Naive thymus-derived CD8-positive, alpha-beta T cell (primary cell): Measurements from ENCODE around the gene RXRB. TPM values are rescaled to one million over a fixed set of nuclear protein-coding genes. Genes with fewer than 3 reads are reported as not detected.

Source experiments
- ATAC-seq, 2 donors: fragments of 150-1000 bp; cut with Tn5 transposase in 1 of 2; sonication (Bioruptor Pico), chemical (Tn5 transposase) in 1 of 2; 1 replicate in 1 of 2; 2 replicates in 1 of 2; pipeline ENCODE4 v1.10.0; 2021; ENCODE audit warnings: mild to moderate bottlenecking in 2 of 2, moderate library complexity in 2 of 2
- POLR2A ChIA-PET: fragments of 350-600 bp; sonication (Branson Sonifier 250); formaldehyde crosslinking; loops from one replicate; lab custom pipeline; 2021; ENCODE audit warnings: antibody characterized with exemption; lab: Charles Lee
- DNase-seq, 10 donors: peaks; one replicate each; pipeline versions ENCODE4 v3.0.0 to v3.0.0-alpha.2; 2020 to 2022
- H3K27ac Mint-ChIP-seq, 10 donors: one replicate each; pipeline ENCODE4 v1.8.0; 2020 to 2022; ENCODE audit warnings: mild to moderate bottlenecking in 10 of 10, mixed read lengths in 10 of 10, moderate library complexity in 4 of 10, inconsistent platforms in 1 of 10
- H3K27me3 Mint-ChIP-seq, 5 donors: one replicate each; pipeline ENCODE4 v1.8.0; 2021 to 2022; ENCODE audit warnings: mixed read lengths in 5 of 5
- H3K36me3 Mint-ChIP-seq, 3 donors: one replicate each; pipeline ENCODE4 v1.8.0; 2020 to 2022; ENCODE audit warnings: mixed read lengths in 3 of 3, mild to moderate bottlenecking in 2 of 3, inconsistent platforms in 1 of 3
- H3K4me1 Mint-ChIP-seq, 4 donors: one replicate each; pipeline ENCODE4 v1.8.0; 2021 to 2022; ENCODE audit warnings: mixed read lengths in 4 of 4
- H3K4me3 Mint-ChIP-seq, 10 donors: one replicate each; pipeline ENCODE4 v1.8.0; 2020 to 2022; ENCODE audit warnings: mild to moderate bottlenecking in 10 of 10, mixed read lengths in 10 of 10, moderate library complexity in 6 of 10, inconsistent platforms in 1 of 10
- H3K9me3 Mint-ChIP-seq, 9 donors: one replicate each; pipeline ENCODE4 v1.8.0; 2020 to 2022; ENCODE audit warnings: mixed read lengths in 9 of 9, mild to moderate bottlenecking in 3 of 9, inconsistent platforms in 1 of 9, moderate library complexity in 1 of 9
- polyA plus RNA-seq, 3 donors: library from polyadenylated mRNA; unstranded; fragments of 300-500 nt; fragmentation: Illumina TruSeq; gene quantifications; one replicate each; pipeline ENCODE4 v1.2.3, GENCODE V29; 2021
- total RNA-seq, 8 experiments: library from RNA in 2 of 8; stranded (reverse) in 2 of 8; gene quantifications; one replicate each; pipeline ENCODE4 v1.2.3 and lab custom pipeline; 2021 to 2026

The RXRB gene
- total and polyA plus RNA-seq, 5 experiments from 2014 or later = 6.6 to 127 (median 10.9) TPM

- DNase-seq (peak in 1 of 10 donors; percentile 28), ATAC-seq (no peak)
- no peak overlapping the region for H3K27ac Mint-ChIP-seq
- H3K9me3 Mint-ChIP-seq = no peaks in the 10 kb centered on the region
- POLR2A ChIA-PET = interaction anchor here (1.6 kb wide), 1 partner anchor 10 kb away, joined by 4 read pairs; no protein-coding TSS in a partner anchor
- no peaks in the 10 kb centered on the region for H3K36me3 Mint-ChIP-seq
- peaks cover 0 to 8% (median 0%) of the 10 kb centered on the region in 5 donors for H3K27me3 Mint-ChIP-seq
- no peak overlapping the region for H3K4me3 Mint-ChIP-seq
- H3K4me1 Mint-ChIP-seq = no peaks in the 10 kb centered on the region
These were observed 28.4 kb downstream of the RXRB start for GRCh38 chr6:33171880-33172687.

GRCh38 chr6:33171016-33171879 is 29.2 kb downstream of the RXRB start:
- Mint-ChIP-seq H3K27me3 (peaks cover 0 to 8% (median 0%) of the 10 kb centered on the region in 5 donors), H3K4me1 (no peaks in the 10 kb centered on the region), H3K9me3 (no peaks in the 10 kb centered on the region), H3K27ac (no peak overlapping the region), H3K4me3 (no peak overlapping the region), H3K36me3 (no peaks in the 10 kb centered on the region)
- POLR2A ChIA-PET = no interaction called here
- peak in 1 of 10 donors; percentile 51 for DNase-seq
- ATAC-seq = no peak

GRCh38 chr6:33170176-33171015 is 30.1 kb downstream of the RXRB start:
- Mint-ChIP-seq H3K36me3 (no peaks in the 10 kb centered on the region), H3K4me1 (no peaks in the 10 kb centered on the region), H3K9me3 (no peaks in the 10 kb centered on the region), H3K4me3 (no peak overlapping the region), H3K27me3 (peaks cover 0 to 5% (median 0%) of the 10 kb centered on the region in 5 donors), H3K27ac (peak overlapping the region in 2 of 10 donors; percentile 43 to 52)
- ATAC-seq (no peak), DNase-seq (peak in 1 of 10 donors; percentile 49)
- POLR2A ChIA-PET = no interaction called here

GRCh38 chr6:33169291-33170175 is 30.9 kb downstream of the RXRB start:
- H3K27me3 Mint-ChIP-seq = peaks cover 0 to 3% (median 0%) of the 10 kb centered on the region in 5 donors
- DNase-seq (no peak), ATAC-seq (no peak)
- H3K27ac Mint-ChIP-seq = peak overlapping the region in 3 of 10 donors; percentile 35 to 50 (median 43)
- H3K36me3 Mint-ChIP-seq = no peaks in the 10 kb centered on the region
- H3K4me3 Mint-ChIP-seq = no peak overlapping the region
- POLR2A ChIA-PET = interaction anchor here (0.7 kb wide), 1 partner anchor 49 kb away, joined by 3 read pairs; no protein-coding TSS in a partner anchor
- no peaks in the 10 kb centered on the region for H3K9me3 Mint-ChIP-seq
- no peaks in the 10 kb centered on the region for H3K4me1 Mint-ChIP-seq

GRCh38 chr6:33168639-33169038 is 31.8 kb downstream of the RXRB start:
- H3K9me3 Mint-ChIP-seq = no peaks in the 10 kb centered on the region
- H3K27ac Mint-ChIP-seq = peak overlapping the region in 1 of 10 donors; percentile 39
- DNase-seq (no peak), ATAC-seq (no peak)
- POLR2A ChIA-PET = no interaction called here
- peaks cover 0 to 3% (median 0%) of the 10 kb centered on the region in 5 donors for H3K27me3 Mint-ChIP-seq
- H3K36me3 Mint-ChIP-seq = no peaks in the 10 kb centered on the region
- no peak overlapping the region for H3K4me3 Mint-ChIP-seq
- H3K4me1 Mint-ChIP-seq = no peaks in the 10 kb centered on the region

GRCh38 chr6:33168284-33168601 is 32.2 kb downstream of the RXRB start:
- Mint-ChIP-seq H3K27ac (no peak overlapping the region), H3K27me3 (peaks cover 0 to 3% (median 0%) of the 10 kb centered on the region in 5 donors), H3K4me1 (no peaks in the 10 kb centered on the region), H3K36me3 (no peaks in the 10 kb centered on the region), H3K9me3 (no peaks in the 10 kb centered on the region), H3K4me3 (no peak overlapping the region)
- DNase-seq (no peak), ATAC-seq (no peak)
- POLR2A ChIA-PET = no interaction called here

- Mint-ChIP-seq H3K27ac (no peak overlapping the region), H3K4me1 (no peaks in the 10 kb centered on the region), H3K36me3 (no peaks in the 10 kb centered on the region), H3K4me3 (no peak overlapping the region), H3K27me3 (peaks cover 0 to 3% (median 0%) of the 10 kb centered on the region in 5 donors), H3K9me3 (no peaks in the 10 kb centered on the region)
- ATAC-seq (no peak), DNase-seq (no peak)
- POLR2A ChIA-PET = no interaction called here
These were observed 32.8 kb downstream of the RXRB start for GRCh38 chr6:33167374-33168283.

- H3K27me3 Mint-ChIP-seq = peaks cover 0 to 3% (median 0%) of the 10 kb centered on the region in 5 donors
- no peak for DNase-seq
- no peak overlapping the region for H3K4me3 Mint-ChIP-seq
- ATAC-seq = no peak
- no peaks in the 10 kb centered on the region for H3K36me3 Mint-ChIP-seq
- H3K9me3 Mint-ChIP-seq = no peaks in the 10 kb centered on the region
- H3K27ac Mint-ChIP-seq = no peak overlapping the region
- POLR2A ChIA-PET = no interaction called here
- H3K4me1 Mint-ChIP-seq = peaks cover 0 to 7% (median 4%) of the 10 kb centered on the region in 4 donors
These were observed 33.7 kb downstream of the RXRB start for GRCh38 chr6:33166811-33167210.

- POLR2A ChIA-PET = no interaction called here
- no peak overlapping the region for H3K27ac Mint-ChIP-seq
- peaks cover 0 to 3% (median 0%) of the 10 kb centered on the region in 5 donors for H3K27me3 Mint-ChIP-seq
- H3K4me1 Mint-ChIP-seq = peaks cover 2 to 10% (median 9%) of the 10 kb centered on the region in 4 donors
- no peak for DNase-seq
- H3K36me3 Mint-ChIP-seq = no peaks in the 10 kb centered on the region
- ATAC-seq = no peak
- no peak overlapping the region for H3K4me3 Mint-ChIP-seq
- no peaks in the 10 kb centered on the region for H3K9me3 Mint-ChIP-seq
These were observed 34.1 kb downstream of the RXRB start for GRCh38 chr6:33166363-33166762.

GRCh38 chr6:33165581-33166258 is 34.7 kb downstream of the RXRB start:
- Mint-ChIP-seq H3K9me3 (no peaks in the 10 kb centered on the region), H3K36me3 (no peaks in the 10 kb centered on the region), H3K4me3 (no peak overlapping the region), H3K27me3 (peaks cover 0 to 3% (median 0%) of the 10 kb centered on the region in 5 donors), H3K4me1 (peaks cover 5 to 14% (median 12%) of the 10 kb centered on the region in 4 donors), H3K27ac (peak overlapping the region in 1 of 10 donors; percentile 34)
- POLR2A ChIA-PET = no interaction called here
- ATAC-seq (no peak), DNase-seq (no peak)
